ENCODE results near the gene CCDC78.
A peak's percentile ranks its signal among the peaks of the same experiment; 100 is the strongest.

The CCDC78 gene

DNA sequence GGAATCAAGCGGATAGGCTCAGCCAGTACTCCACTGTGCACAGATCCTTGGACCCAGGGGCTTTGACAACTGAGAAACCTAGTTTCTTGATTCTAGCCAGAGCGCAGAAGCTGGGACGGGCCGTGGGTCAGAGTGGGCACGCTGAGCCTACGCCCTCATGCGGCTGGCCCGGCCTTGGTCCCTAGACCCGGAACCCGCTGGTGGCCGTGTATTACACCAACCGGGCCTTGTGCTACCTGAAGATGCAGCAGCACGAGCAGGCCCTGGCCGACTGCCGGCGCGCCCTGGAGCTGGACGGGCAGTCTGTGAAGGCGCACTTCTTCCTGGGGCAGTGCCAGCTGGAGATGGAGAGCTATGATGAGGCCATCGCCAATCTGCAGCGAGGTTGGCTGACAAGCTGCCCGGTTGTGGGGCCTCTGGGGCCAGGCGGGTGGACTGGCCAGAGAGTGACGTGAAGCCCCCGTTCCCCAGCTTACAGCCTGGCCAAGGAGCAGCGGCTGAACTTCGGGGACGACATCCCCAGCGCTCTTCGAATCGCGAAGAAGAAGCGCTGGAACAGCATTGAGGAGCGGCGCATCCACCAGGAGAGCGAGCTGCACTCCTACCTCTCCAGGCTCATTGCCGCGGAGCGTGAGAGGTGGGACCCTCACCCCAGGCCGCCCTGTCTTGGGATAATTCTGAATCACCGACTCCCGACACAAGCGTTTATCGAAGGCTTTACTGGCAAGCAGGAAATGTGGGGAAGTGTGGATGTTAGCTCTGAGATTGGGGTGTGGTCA, 45.1 kb downstream of the CCDC78 start:
- peak in 4 of 58 donors; percentile 25 to 39 (median 32) for DNase-seq

DNA sequence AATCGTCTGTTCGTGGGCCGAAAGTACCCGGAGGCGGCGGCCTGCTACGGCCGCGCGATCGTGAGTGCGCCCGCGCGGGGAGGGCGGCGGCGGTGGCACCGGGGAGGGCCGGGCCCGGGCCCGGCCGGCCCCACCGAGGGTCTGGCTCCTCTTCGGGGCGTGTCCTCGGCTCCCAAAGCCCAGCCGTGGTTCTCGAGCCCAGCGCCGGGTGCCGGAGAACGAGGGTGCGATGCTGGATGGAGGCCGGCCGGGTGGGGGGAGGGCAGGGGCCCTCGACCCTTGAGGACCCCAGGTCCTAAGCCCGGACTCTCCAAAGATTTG, 45.7 kb downstream of the CCDC78 start:
- no peak for DNase-seq

DNA sequence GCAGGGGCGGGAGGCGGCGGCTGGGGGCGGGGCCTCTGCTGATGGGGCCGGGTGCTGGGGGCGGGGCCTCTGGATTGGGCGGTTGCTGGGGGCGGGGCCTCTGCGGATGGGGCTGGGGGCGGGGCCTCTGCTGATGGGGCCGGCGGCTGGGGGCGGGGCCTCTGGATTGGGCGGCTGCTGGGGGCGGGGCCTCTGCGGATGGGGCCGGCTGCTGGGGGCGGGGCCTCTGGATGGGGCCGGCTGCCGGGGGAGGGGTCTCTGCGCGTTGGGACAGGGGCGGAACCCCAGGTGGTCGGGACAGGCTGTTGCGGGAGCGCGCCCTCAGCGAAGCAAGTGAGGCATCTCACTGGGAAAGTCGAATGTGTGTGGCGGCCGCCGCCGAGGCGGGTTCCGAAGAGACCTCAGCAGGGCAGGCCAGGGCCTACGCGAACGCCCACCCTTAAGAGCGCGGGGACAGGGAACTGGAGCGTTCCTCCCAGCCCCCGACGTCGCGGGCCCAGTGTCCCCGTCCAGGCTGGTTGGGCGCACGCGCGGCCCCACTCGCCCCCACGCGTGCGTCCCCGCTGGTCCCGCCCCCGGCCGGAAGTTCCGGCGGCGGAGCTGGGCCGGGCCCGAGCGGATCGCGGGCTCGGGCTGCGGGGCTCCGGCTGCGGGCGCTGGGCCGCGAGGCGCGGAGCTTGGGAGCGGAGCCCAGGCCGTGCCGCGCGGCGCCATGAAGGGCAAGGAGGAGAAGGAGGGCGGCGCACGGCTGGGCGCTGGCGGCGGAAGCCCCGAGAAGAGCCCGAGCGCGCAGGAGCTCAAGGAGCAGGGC, 46.2 kb downstream of the CCDC78 start, which contains the start of gene STUB1:
Gene STUB1, plus strand, starts transcription at position 597 of the 811 bp plus-strand sequence. Its CDS starts 116 bp downstream, at position 713.
- DNase-seq, result peak in 56 of 58 donors; percentile 53 to 97 (median 86)

DNA sequence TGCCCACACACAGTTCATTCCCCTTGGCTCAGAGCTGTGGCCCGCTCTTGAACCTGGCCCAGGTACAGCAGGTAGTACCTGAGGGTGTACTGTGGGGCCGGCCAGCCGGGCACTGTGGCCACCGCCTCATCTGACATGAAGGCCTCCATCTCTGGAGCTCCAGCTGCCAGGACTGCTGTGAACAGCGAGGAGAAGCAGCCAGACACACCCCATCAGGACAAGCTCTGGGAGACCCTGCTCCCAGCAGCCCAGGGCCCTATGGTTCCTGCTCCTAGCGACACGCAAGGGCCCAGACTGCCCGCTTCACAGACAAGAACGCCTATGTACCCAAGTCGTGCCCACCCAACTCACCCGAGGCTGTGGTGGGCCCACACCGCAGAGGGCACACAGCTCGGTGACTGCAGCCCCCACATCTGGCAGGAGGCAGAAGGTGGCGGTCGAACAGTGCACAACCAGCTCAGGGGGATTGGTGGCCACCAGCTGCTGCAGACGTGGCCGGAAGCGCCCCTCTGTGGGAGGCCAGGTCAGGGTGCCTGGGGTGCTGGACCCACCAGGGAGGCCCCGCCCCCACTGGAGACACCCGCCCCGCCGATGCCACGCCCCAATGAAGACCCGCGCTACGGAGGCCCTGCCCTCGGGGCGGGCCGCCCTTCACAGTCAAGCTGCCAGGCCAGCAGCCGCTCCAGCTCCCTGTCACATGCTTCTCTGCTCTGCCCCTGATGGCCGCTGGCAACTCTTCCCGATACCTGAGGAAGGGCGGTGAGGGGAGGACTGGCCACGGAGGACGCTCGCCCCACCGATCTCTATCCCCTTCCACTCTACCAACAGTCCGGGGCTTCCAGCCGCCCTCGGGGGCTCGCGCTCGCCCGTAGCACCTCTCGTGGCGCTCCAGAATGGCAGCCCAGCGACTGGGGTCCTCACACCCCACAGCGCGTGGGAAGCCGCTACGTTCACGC, 47.1 kb downstream of the CCDC78 start:
- DNase-seq, result peak in 39 of 58 donors; percentile 22 to 82 (median 67)

DNA sequence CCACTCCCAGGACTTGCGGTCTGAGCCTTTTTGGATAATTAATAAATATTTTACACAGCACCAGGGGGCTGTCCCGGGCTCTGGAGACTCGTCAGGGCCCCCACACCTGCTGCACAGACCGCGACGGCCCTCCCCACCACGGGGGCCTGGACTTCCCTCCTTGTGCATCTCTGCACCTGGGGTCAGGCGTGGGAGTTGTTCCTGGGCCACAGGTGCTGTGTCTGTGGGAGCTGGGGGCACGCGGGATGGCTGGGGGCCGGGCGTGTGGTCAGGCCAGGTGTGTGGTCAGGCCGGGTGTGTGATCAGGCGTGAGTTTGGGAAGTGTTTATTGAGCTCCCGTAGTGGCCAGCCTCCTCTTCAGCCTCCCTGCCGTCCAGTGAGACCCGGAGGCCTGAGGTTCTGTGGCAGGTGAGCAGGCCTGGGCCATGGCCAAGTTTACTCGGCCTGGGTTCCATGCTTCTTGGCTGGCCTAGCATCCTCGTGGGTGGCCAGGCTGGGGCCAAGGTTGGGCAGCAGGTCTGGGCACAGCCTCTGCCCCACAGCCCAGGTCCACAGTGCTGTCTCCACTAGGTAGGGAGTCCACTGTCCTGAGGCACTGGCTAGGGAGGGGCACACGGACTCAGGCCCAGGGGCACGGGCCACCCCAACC, 47.9 kb downstream of the CCDC78 start:
- no peak for DNase-seq

DNA sequence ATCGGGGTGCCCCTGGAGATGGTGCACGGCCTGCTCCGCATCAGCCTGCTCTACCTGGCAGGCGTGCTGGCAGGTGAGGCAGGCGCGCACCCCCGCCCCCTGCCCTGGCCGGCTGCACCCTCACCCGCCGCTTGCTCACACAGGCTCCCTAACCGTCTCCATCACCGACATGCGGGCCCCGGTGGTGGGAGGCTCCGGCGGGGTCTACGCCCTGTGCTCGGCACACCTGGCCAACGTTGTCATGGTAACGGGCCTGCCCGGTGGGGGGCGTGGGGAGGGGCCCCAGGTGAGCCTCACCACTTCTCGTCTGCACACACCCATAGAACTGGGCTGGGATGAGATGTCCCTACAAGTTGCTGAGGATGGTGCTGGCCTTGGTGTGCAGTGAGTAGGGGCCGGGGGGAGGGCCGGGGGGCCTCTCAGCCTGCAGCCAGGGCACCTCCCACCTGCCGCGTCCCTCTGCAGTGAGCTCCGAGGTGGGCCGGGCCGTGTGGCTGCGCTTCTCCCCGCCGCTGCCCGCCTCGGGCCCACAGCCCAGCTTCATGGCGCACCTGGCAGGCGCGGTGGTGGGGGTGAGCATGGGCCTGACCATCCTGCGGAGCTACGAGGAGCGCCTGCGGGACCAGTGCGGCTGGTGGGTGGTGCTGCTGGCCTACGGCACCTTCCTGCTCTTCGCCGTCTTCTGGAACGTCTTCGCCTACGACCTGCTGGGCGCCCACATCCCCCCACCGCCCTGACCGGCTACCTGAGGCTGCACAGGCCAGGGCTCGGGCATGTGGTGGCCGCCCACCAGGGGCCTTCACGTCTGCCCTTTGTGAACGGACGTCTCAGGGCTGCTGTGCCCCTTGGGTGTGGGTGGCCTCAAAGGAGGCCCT, 48.7 kb downstream of the CCDC78 start:
- no peak for DNase-seq

DNA sequence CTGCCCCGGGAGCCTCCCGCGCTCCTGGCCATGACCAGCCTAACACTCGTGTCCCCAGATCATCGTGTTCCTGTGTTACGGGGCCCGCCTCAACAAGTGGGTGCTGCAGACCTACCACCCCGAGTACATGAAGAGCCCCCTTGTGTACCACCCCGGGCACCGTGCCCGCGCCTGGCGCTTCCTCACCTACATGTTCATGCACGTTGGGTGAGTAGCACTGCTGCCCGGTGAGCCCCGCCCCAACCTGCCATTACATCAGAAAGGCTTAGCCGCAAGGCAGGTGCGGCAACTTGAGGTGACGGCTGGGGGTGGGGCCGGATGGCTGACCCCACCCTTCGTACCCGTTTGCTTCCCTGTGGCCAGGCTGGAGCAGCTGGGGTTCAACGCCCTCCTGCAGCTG, 49.3 kb downstream of the CCDC78 start:
- DNase-seq, result no peak

DNA sequence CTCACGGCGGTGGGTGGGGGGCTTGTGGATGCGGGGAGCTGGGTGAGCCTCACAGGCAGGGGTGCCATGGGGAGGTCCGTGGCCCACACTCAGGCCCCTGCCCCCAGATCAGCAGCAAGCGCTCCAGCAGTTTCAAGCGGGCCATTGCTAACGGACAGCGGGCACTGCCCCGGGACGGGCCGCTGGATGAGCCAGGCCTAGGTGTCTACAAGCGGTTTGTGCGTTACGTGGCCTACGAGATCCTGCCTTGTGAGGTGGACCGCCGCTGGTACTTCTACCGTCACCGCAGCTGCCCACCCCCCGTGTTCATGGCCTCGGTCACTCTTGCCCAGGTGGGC, 49.7 kb downstream of the CCDC78 start:
- no peak for DNase-seq

DNA sequence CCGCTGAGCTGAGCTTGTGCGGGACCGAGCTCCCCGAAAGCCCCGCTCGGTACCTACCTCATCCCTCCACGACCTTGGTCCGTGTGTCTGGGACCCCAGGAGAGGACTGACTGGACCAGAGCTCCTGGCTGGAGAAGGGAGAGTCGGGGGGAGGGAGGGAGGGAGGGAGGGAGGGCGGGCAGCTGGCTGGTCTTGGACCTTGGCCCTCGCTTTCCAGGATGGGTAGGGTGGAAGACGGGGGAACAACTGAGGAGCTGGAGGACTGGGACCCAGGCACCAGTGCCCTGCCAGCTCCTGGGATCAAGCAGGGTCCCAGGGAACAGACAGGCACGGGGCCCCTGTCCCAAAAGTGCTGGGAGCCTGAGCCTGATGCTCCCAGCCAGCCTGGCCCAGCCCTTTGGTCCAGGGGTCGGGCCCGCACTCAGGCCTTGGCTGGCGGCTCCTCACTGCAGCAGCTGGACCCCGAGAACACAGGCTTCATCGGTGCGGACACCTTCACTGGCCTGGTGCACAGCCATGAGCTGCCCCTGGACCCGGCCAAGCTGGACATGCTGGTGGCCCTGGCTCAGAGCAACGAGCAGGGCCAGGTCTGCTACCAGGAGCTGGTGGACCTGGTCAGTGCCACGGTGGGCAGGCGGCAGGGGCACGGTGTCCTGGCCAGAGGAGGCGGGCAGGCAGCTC, 50.2 kb downstream of the CCDC78 start:
- DNase-seq, result peak in 2 of 58 donors; percentile 29 to 33

DNA sequence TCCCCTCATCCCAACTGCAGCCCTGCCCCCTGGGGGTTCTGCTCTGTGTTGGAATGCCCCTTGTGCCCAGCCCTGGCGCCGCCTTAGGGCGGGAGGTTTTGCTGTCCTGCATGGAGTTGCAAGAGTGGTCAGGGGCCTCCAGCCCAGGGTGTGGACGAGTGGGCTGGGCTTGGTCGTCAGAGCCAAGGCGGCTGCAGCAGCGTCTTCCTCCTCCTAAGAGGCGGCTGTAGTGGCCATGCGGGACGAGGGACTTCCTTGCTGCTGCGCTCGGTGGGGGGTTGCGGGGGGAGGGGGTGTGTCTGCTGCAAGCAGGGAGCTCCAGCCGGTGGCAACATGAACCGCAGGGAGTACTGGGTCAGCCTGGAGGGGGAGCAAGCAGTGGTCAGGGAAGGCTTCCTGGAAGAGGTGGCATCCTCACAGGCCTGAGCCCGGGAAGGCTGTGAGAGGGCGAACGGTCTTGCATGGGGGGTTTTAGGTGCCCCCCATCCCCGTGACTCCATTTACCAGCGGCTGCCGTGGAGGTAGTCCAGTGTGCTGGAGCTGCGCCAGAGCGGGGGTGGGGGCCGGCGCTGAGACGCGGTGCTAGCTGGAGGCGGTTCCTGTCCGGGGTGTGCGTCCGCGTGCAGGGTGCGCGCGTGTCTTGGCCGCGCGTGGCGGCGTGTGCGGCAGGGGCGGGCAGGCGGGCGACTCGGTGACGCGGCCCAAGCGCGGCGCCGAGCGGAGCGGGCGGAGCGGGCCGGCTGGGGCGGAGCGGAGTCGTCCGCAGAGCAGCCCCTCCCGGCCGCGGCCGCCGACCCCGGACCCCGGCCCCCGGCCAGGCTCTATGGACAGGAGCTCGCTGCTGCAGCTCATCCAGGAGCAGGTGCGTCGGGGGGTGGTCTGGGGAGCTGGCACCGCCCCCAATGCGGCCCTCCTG, 51.0 kb downstream of the CCDC78 start, which contains the start of gene RHBDL1:
Gene RHBDL1, plus strand, starts transcription at position 704 of the 916 bp plus-strand sequence. Its CDS starts 120 bp downstream, at position 824.
- peak in 43 of 58 donors; percentile 10 to 67 (median 41) for DNase-seq

DNA sequence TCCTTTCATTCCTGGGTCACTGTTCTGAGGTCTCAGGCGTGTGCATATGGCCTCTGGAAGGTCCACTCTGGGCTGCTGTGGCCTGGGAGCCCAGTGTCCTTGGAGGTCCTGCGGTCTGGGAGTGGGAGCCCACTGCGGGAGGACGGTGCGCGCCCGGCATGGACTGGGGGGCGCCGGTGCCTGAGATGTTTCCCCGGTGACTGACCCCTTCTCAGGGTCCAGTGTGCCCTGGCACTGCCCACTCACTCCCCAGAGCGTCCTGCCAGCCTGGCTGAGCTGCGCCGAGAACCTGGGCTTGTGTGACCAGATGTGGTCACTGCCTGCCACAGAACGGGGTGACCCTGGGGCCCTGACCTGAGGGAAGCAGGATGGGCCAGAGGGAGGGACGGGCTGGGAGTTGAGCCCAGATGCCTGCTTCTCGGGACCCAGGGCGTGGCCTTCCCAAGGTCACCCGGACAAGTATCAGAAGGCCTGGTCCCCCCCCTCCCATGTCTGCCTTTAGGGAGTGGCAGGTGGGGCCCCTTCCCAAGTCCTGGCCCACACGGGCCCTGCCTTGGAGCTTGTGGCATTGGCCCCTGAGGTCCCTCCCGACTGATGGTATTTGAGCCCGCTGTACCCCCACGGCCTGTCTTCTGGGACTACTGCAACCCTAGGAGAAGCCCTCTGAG, 51.9 kb downstream of the CCDC78 start:
- DNase-seq, result no peak

DNA sequence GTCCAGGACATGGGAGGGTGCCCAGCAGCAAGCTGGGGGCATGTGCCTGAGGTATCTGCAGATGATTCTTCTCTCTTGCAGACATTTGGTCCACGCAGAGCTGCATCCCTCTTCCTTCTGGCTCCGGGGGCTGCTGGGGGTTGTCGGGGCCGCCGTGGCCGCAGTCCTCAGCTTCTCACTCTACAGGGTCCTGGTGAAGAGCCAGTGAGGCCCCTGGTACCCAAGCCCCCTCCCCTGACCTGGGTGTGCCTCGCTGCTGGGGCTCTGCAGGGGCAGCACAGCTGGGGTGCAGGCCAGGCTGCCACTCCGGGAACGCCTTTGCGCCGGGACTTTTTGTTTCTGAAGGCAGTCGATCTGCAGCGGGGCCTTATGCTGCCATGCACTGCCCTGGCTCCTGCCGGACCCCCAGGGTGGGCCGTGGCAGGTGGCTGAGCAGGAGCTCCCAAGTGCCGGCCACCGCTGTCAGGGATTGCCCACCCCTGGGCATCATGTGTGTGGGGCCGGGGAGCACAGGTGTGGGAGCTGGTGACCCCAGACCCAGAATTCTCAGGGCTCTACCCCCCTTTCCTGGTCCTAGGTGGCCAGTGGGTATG, 52.7 kb downstream of the CCDC78 start:
- no peak for DNase-seq

DNA sequence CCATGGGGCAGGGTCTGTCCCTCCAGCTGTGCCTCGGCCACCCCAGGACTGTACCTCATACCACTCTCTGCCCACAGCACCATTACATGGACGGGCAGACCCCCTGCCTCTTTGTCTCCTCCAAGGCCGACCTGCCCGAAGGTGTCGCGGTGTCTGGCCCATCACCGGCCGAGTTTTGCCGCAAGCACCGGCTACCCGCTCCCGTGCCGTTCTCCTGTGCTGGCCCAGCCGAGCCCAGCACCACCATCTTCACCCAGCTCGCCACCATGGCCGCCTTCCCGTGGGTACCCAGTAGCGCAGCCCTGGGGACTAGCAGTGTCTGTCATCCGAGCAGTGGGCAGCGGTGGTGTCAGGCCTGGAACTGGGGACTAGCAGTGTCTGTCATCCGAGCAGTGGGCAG, 53.4 kb downstream of the CCDC78 start:
- DNase-seq, result no peak
